ENCODE measurements around the gene FNIP2. TPM values are rescaled to one million over a fixed set of nuclear protein-coding genes. Genes with fewer than 3 reads are reported as not detected.
"Not testable (repeated sequence)": the region's sequence is repeated elsewhere in the genome, so short reads cannot be mapped to it uniquely, and the experiment has no call there.

Gene FNIP2
- total and polyA plus RNA-seq, 10 of the 15 experiments (the other 5 are each of a cell fraction or from before 2014, with no cell fraction given), result 0.03 to 0.38 (median 0.15) TPM

DNA sequence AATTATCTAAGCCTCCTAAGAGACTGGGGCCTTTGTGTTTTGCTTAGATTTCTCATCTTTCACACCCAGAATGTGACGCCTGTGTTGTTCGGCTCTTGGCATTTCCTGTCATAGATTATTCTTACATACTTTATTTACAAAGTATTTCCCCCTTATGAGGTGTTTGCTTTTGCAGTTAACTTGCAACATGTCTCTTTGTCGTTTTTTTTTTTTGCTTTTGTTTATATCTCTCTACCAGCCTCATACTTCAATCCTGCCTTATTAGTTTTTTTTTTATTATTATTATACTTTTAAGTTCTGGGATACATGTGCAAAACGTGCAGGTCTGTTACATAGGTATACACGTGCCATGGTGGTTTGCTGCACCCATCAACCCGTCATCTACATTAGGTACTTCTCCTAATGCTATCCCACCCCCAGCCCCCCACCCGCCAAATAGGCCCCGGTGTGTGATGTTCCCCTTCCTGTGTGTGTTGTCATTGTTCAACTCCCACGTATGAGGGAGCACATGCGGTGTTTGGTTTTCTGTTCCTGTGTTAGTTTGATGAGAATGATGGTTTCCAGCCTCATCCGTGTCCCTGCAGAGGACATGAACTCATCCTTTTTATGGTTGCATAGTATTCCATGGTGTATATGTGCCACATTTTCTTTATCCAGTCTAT lies 127.9 kb downstream of the FNIP2 start:
- H3K27ac ChIP-seq (ENCODE audit: control insufficient read depth, insufficient read depth); H4K20me1 ChIP-seq (ENCODE audit: control insufficient read depth, insufficient read depth); H3K4me3 ChIP-seq; H3K9me3 ChIP-seq (replicated peaks; ENCODE audit: control insufficient read depth, insufficient read depth, low read length); H2AFZ ChIP-seq (ENCODE audit: control insufficient read depth, low read depth, low read length); RAD21 ChIA-PET (ENCODE audit: unreplicated experiment); H3K4me1 ChIP-seq (ENCODE audit: control insufficient read depth, insufficient read depth, low read length); H3K79me2 ChIP-seq (ENCODE audit: control insufficient read depth, insufficient read depth, low read length); in situ Hi-C loops (cut with MboI); ATAC-seq; H3K36me3 ChIP-seq (ENCODE audit: control insufficient read depth in 2 of 2, insufficient read depth in 2 of 2, low read length in 1 of 2); H3K27me3 ChIP-seq (replicated peaks in 1 of 2; ENCODE audit: control insufficient read depth in 2 of 2, insufficient read depth in 2 of 2, low read length in 1 of 2); BruUV-seq (replicated peaks); FAIRE-seq; DNase-seq (ENCODE audit: low read depth, low spot score); H3K4me2 ChIP-seq (ENCODE audit: control insufficient read depth, insufficient read depth); H3K9ac ChIP-seq (ENCODE audit: control insufficient read depth, insufficient read depth, low read length); intact Hi-C loops (cut with micrococcal nuclease; ENCODE audit: unreplicated experiment); POLR2A ChIA-PET: not testable (repeated sequence)
- WGBS (ENCODE audit: insufficient coverage, insufficient replicate concordance, low lambda C conversion rate, missing lambda C conversion rate), result 66% methylated on average over 11 of the region's 11 CpGs
- CTCF ChIA-PET, result interaction anchor here (2.0 kb wide), 1 partner anchor 8 kb away, joined by 5 read pairs; no protein-coding TSS in a partner anchor
- SMC1A ChIA-PET (ENCODE audit: uncharacterized antibody, unreplicated experiment), result interaction anchor here (1.5 kb wide), 1 partner anchor 120 kb away, joined by 6 read pairs; no protein-coding TSS in a partner anchor

DNA sequence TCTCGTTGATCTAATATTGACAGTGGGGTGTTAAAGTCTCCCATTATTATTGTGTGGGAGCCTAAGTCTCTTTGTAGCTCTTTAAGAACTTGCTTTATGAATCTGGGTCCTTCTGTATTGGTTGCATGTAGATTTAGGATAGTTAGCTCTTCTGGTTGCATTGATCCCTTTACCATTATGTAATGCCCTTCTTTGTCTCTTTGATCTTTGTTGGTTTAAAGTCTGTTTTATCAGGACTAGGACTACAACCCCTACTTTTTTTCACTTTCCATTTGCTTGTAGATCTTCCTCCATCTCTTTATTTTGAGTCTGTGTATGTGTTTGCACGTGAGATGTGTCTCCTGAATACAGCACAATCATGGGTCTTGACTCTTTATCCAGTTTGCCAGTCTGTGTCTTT lies 131.6 kb downstream of the FNIP2 start:
- BruUV-seq (replicated peaks); H3K27me3 ChIP-seq (replicated peaks in 1 of 2; ENCODE audit: control insufficient read depth in 2 of 2, insufficient read depth in 2 of 2, low read length in 1 of 2); in situ Hi-C loops (cut with MboI); RAD21 ChIA-PET (ENCODE audit: unreplicated experiment); POLR2A ChIA-PET; ATAC-seq; H3K4me1 ChIP-seq (ENCODE audit: control insufficient read depth, insufficient read depth, low read length); H2AFZ ChIP-seq (ENCODE audit: control insufficient read depth, low read depth, low read length); H3K36me3 ChIP-seq (ENCODE audit: control insufficient read depth in 2 of 2, insufficient read depth in 2 of 2, low read length in 1 of 2); H3K4me2 ChIP-seq (ENCODE audit: control insufficient read depth, insufficient read depth); DNase-seq (ENCODE audit: low read depth, low spot score); H3K79me2 ChIP-seq (ENCODE audit: control insufficient read depth, insufficient read depth, low read length); H3K9ac ChIP-seq (ENCODE audit: control insufficient read depth, insufficient read depth, low read length); intact Hi-C loops (cut with micrococcal nuclease; ENCODE audit: unreplicated experiment); CTCF ChIA-PET; H3K9me3 ChIP-seq (replicated peaks; ENCODE audit: control insufficient read depth, insufficient read depth, low read length); FAIRE-seq; H3K27ac ChIP-seq (ENCODE audit: control insufficient read depth, insufficient read depth); H4K20me1 ChIP-seq (ENCODE audit: control insufficient read depth, insufficient read depth); H3K4me3 ChIP-seq: not testable (repeated sequence)
- SMC1A ChIA-PET (ENCODE audit: uncharacterized antibody, unreplicated experiment), result interaction anchor here (1.1 kb wide), 1 partner anchor 116 kb away, joined by 3 read pairs; no protein-coding TSS in a partner anchor
- 33% methylated on average over 2 of the region's 2 CpGs for WGBS (ENCODE audit: insufficient coverage, insufficient replicate concordance, low lambda C conversion rate, missing lambda C conversion rate)

DNA sequence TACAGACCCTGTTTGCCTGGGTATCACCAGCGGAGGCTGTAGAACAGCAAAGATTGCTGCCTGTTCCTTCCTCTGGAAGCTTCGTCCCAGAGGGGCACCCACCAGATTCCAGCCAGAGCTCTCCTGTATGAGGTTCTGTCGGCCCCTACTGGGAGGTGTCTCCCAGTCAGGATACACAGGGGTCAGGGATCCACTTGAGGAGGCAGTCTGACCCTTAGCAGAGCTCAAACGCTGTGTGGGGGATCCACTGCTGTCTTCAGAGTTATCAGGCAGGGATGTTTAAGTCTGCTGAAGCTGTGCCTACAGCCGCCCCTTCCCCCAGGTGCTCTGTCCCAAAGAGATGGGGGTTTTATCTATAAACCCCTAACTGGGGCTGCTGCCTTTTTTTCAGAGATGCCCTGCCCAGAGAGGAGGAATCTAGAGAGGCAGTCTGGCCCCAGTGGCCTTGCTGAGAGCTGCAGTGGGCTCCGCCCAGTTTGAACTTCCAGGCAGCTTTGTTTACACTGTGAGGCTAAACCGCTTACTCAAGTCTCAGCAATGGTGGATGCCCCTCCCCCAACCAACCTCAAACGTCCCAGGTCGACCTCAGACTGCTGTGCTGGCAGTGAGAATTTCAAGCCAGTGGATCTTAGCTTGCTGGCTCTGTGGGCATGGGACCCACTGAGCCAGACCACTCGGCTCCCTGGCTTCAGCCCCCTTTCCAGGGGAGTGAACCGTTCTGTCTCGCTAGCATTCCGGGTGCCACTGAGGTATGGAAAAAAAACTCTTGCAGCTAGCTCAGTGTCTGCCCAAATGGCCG lies 133.7 kb downstream of the FNIP2 start:
- H3K27ac ChIP-seq (ENCODE audit: control insufficient read depth, insufficient read depth); FAIRE-seq; BruUV-seq (replicated peaks); ATAC-seq; H3K9ac ChIP-seq (ENCODE audit: control insufficient read depth, insufficient read depth, low read length); H3K9me3 ChIP-seq (replicated peaks; ENCODE audit: control insufficient read depth, insufficient read depth, low read length); H3K4me3 ChIP-seq; H4K20me1 ChIP-seq (ENCODE audit: control insufficient read depth, insufficient read depth); DNase-seq (ENCODE audit: low read depth, low spot score); POLR2A ChIA-PET; intact Hi-C loops (cut with micrococcal nuclease; ENCODE audit: unreplicated experiment); H3K27me3 ChIP-seq (replicated peaks in 1 of 2; ENCODE audit: control insufficient read depth in 2 of 2, insufficient read depth in 2 of 2, low read length in 1 of 2); H2AFZ ChIP-seq (ENCODE audit: control insufficient read depth, low read depth, low read length); H3K79me2 ChIP-seq (ENCODE audit: control insufficient read depth, insufficient read depth, low read length); H3K36me3 ChIP-seq (ENCODE audit: control insufficient read depth in 2 of 2, insufficient read depth in 2 of 2, low read length in 1 of 2); H3K4me2 ChIP-seq (ENCODE audit: control insufficient read depth, insufficient read depth); H3K4me1 ChIP-seq (ENCODE audit: control insufficient read depth, insufficient read depth, low read length); in situ Hi-C loops (cut with MboI): not testable (repeated sequence)
- ChIA-PET SMC1A (ENCODE audit: uncharacterized antibody, unreplicated experiment) (interaction anchor here (0.7 to 1.2 kb wide), 3 partner anchors 9 to 249 kb away, joined by 3 read pairs; no protein-coding TSS in a partner anchor), CTCF (interaction anchor here (1.0 to 1.8 kb wide), 2 partner anchors 44 to 276 kb away, joined by 3 read pairs; no protein-coding TSS in a partner anchor), RAD21 (ENCODE audit: unreplicated experiment) (interaction anchor here (1.0 kb wide), 1 partner anchor 142 kb away, joined by 5 read pairs; no protein-coding TSS in a partner anchor)
- 58% methylated on average over 14 of the region's 14 CpGs for WGBS (ENCODE audit: insufficient coverage, insufficient replicate concordance, low lambda C conversion rate, missing lambda C conversion rate)

Measured in GM12878 (cell line).